NOMO-1 treated with DMSO at 0.1 percent for 48 hours (cell line): ENCODE results near the gene ACHE.
"Not testable (repeated sequence)": the region's sequence is repeated elsewhere in the genome, so short reads cannot be mapped to it uniquely, and the experiment has no call there.

Experiments used
- DNase-seq: peaks from one replicate; lab custom pipeline; 2025; ENCODE audit not compliant: unreplicated experiment; lab: John Stamatoyannopoulos, UW

The ACHE gene

DNA sequence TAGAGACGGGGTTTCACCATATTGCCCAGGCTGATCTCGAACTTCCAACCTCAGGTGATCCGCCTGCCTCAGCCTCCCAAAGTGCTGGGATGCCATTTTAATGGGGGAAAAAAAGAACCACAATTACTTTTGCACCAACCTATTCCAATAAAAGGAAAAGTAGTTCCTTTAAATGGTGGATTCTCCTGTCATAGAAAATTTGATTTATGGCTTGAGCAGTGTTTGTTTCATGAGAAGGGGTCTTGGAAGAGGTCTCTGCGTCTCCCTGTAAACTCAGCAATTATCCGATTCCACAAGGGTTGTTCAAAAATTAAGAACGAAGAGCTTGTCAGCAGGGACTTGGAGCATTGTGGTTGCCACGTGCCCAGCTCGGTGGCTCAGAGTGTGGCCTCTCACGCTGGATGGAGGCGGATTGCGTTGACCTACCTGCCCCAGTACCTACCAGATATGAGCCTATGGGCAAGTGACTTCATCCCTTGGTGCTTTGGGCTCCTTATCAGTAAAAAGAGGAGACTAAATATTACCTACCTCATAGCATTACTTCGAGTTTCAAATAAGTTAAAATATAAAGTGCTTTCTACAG is 31.3 kb downstream of the ACHE start:
- no peak for DNase-seq

DNA sequence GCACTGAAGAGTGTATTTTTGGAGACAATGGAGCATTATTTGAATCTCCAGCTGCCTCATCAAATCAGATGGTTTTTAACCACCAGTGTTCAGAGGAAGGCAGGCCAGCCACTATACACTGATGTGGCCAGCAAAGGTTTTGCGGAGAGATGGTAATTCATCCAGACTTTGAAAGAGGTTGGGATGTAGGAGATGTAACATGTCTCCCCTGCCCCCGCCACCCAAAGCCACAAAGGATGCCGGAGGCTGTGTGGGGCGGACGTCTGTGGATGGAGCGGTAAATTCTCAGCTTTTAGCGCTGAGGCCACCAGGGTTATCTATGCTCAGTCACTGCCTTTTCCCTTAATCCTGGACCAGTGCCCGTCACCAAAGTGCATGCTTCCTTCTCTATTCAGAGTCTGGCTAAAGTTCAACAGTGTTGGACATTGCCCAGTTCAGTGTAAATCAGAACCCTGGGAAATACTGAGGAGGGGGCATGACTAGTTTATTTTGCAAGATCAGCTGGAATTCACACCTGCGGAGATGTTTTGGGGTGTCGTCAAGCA is 32.2 kb downstream of the ACHE start:
- no peak for DNase-seq

DNA sequence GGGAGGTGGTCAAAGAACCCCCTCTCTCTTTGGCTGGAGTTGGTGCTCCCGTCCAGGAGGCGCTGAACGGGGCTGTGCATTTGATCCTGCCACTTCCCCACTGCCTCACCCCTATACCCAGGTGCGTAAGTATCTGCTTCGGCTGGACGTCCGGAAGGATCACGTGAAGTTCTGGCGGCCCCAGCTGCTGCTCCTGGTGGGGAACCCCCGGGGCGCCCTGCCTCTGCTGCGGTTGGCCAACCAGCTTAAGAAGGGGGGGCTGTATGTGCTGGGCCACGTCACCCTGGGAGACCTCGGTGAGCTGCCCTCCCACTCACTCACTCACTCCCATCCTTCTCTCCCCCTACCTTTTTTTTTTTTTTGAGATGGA is 34.1 kb downstream of the ACHE start:
- DNase-seq = no peak

DNA sequence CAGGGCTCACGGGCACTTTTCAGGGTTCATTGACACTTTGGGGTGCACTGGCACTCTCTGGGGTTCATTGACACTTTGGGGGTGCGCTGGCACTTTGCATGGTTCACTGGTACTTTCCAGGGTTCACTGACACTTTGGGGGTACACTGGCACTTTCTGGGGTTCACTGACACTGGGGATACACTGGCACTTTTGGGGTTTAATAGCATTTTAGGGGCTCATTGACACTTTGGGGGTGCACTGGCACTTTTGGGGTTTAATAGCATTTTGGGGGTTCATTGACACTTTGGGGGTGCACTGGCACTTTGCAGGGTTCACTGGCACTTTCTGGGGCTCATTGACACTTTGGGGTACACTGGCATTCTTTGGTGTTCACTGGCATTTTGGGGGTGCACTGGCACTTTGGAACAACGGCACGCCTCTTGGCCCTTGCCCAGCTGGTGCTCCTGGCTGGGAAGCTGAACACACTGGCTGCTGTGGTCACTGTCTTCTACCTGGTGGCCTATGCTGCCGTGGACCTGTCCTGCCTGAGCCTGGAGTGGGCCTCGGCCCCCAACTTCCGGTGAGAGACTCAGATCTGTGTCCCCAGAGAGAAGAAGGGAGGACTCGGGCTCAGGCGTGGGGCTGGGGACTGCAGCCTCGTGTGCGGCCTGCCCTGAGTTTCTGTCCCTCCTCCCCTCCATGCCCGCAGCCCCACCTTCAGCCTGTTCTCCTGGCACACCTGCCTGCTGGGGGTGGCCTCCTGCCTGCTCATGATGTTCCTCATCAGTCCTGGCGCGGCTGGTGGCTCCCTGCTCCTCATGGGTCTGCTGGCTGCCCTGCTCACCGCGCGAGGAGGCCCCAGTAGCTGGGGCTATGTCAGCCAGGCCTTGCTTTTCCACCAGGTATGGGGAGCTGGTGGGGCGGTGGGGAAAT is 34.7 kb downstream of the ACHE start:
- no peak for DNase-seq

DNA sequence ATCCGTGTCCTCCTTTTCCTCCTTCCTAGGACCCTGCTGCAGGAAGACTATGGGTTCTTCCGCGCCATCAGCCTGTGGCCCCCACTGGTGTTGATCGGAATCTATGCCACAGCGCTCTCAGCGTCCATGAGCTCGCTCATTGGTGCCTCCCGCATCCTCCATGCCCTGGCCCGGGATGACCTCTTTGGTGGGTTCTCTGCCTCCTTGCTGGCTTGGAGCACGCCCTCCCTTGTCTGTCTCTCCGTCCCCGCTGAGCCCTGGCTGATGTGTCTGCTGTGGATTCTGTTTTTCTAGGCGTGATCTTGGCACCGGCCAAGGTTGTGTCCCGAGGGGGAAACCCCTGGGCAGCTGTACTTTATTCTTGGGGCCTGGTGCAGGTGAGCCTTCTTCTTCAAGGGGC is 35.8 kb downstream of the ACHE start:
- DNase-seq = no peak

DNA sequence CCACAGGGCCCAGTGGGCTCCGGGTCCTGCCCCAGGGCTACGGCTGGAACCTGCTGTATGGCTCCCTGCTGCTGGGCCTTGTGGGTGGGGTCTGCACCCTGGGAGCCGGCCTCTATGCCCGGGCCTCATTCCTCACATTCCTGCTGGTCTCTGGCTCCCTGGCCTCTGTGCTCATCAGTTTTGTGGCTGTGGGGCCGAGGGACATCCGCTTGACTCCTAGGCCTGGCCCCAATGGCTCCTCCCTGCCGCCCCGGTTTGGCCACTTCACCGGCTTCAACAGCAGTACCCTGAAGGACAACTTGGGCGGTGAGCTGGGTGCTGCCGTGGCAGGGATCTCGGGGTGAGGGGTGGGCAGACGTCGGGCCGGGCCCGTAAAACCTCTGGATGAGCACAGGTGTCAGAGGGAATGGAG is 38.8 kb downstream of the ACHE start:
- DNase-seq = no peak

DNA sequence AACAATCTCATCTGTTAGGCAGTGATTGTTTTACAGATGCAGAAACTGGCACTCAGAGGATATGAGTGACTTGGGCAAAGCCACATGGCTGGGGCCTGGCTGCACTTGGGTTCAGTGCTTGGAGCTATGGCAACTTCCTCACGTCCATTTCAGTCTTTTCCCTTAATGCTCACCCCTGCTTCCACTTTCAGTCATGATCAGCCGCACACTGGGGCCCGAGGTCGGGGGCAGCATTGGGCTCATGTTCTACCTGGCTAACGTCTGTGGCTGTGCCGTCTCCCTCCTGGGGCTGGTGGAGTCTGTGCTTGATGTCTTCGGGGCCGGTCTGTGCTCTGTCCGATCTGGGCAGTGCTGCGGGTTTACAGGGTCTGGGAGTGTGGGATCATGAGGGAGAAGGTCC is 40.2 kb downstream of the ACHE start:
- no peak for DNase-seq

DNA sequence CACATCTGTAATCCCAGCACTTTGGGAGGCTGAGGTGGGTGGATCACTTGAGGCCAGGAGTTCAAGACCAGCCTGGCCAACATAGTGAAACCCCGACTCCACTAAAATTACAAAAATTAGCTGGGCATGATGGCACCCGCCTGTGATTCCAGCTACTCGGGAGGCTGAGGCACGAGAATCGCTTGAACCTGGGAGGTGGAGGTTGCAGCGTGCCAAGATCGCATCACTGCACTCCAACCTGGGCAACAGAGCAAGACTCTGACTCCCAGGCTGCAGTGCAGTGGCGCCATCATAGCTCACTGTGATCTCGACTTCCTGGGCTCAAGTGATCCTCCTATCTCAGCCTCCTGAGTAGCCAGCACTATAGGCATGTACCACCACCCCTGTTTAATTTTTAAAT is 40.8 kb downstream of the ACHE start:
- not testable (repeated sequence) for DNase-seq

DNA sequence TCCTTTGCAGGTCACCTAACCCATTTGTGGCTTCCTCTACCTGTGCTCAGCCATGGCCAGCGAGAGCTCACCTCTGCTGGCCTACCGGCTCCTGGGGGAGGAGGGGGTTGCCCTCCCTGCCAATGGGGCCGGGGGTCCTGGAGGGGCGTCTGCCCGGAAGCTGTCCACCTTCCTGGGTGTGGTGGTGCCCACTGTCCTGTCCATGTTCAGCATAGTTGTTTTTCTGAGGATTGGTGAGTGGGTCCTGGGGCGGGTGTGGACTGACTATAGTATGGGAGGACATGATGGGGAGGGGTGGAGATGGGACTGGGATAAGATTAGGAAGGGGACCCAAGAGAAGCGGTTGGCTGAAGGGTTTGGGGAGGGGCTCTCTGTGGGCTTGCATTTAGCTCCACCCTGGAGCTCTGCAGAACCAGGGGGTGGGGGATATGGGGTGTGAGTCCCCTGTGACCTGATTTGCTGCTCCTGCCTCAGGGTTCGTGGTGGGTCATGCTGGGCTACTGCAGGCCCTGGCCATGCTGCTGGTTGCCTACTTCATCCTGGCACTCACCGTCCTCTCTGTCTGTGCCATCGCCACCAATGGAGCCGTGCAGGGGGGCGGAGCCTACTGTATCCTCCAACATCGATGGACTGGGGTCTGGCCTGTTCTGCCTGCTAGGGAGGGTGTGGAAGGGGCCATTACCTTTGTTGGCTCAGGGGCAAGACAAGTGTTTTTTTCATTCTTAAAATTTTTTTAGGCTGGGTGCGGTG is 41.4 kb downstream of the ACHE start:
- DNase-seq = no peak

DNA sequence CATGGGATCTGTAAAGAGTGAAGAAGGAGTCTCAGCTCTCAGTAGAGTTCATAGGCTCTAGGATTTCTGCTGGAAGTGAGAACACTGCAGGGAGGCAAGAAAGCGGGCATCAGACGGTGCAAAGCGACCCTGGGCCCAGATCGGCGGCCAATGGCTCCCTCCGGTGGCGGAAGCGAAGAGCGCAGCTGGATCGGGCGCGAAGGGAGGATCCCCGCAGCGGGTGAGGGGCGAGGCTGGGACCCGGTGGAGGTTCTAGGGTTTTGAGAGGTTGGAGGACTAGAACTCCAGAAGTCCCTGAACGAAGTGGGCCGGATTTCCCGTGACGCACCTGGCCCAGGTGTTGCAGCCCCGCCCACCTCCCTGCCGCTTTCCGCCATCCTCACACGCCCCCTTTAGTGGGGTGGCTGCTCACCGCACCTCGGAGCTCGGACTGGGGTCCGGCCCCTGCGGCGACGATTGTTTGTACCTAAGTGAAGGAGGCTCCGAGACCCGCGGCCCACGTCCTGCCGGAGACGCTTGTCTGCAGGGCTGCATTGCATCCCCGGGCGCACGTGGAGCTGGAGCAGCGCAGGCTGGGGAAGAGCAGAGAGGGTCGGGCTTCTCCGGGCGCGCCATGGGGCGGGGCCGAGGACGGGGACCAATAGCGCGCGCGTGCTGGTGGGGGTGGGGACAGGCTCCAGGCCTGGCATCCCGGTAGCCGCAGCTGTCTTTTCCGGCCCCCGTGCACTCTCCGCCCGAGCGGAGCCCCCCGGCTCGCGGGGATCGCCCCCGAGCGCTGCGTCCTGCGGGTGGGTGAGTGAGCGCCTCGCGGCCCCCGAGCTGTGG is 43.4 kb downstream of the ACHE start, which contains the start of gene SLC12A9:
Gene SLC12A9 (plus strand): TSS at position 666 of the 825 bp plus-strand sequence. CDS start 1,485 bp downstream, outside the sequence.
- DNase-seq = peak; percentile 95

DNA sequence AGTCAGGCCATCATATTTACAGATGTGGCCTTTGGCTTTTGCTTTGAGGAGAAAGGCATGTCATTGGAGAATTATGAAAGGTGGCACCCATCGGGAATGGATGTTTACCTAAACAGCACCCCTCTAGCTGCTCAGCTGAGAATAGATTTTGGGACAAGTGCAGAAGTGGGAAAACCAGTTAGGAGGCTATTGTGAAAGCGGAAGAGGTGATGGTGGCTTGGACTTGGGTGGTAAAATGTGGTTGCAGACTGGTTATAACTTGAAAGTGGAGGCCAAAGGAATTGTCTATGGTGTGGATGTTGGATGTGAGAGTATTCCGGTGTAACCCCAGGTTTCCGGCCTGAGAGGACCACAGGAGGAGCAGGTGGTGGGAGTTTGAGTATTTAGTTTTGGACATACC is 48.3 kb downstream of the ACHE start:
- DNase-seq = no peak

DNA sequence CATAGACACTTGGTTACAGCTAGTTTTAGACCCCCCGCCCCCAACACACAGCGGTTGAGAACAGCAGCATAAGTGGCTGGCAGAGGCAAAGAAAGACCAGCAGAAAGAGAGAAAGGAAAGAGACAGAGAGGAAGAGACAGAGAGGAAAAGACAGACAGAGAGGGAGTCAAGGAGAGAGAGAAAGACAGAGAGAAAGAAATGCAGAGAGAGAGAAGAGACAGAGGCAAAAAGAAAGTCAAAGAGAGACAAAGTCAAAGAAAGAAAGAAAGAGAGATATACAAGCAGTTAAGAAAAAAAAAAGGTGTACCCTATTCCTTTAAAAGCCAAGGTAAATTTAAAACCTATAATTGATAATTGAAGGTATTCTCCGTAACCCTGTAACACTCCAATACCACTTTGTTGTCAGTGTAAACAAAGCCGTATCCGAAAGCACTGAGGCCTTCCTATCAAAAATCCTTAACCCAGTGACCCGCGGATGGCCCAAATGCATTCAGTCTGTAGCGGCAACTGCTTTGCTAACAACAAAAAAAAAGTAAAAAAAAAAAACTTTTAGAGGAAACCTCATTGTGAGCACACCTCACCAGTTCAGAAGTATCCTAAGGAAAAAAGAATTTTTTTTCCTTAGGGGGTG is 55.1 kb downstream of the ACHE start:
- no peak for DNase-seq
